HEK293 (cell line): Measurements from ENCODE around the gene EFCAB8.

Experiments used
- ATF2 ChIP-seq: fragments of 450-650 bp; formaldehyde crosslinking; IDR thresholded peaks from 2 replicates; pipeline ENCODE4 v1.5.1; 2016; ENCODE audit warnings: missing biosample characterization, missing genetic modification characterization, low read depth
- CTCF ChIP-seq: fragments of 450-650 bp; formaldehyde crosslinking; IDR thresholded peaks from 2 replicates; pipeline ENCODE4 v1.5.1; 2016; ENCODE audit warnings: missing biosample characterization, missing genetic modification characterization
- GLIS2 ChIP-seq: fragments of 450-650 bp; formaldehyde crosslinking; IDR thresholded peaks from 2 replicates; pipeline ENCODE4 v1.5.1; 2016; ENCODE audit warnings: missing biosample characterization, missing genetic modification characterization
- IKZF3 ChIP-seq: fragments of 450-650 bp; IDR thresholded peaks from 2 replicates; pipeline ENCODE4 v1.5.0; 2018; ENCODE audit warnings: missing biosample characterization, mild to moderate bottlenecking, missing genetic modification characterization, moderate library complexity
- PBX3 ChIP-seq: sonication (generic); formaldehyde crosslinking; IDR thresholded peaks from 2 replicates; pipeline ENCODE4 v1.8.1; 2022; ENCODE audit warnings: mild to moderate bottlenecking, moderate library complexity, missing genetic modification reagents
- REST ChIP-seq: fragments of 450-650 bp; formaldehyde crosslinking; IDR thresholded peaks from 2 replicates; pipeline ENCODE4 v1.5.1; 2016; ENCODE audit warnings: missing biosample characterization, missing genetic modification characterization
- SALL2 ChIP-seq: fragments of 450-650 bp; formaldehyde crosslinking; IDR thresholded peaks from 2 replicates; pipeline ENCODE4 v1.5.0; 2017; ENCODE audit warnings: missing biosample characterization, mild to moderate bottlenecking, missing genetic modification characterization, borderline replicate concordance
- TCF7L2 ChIP-seq: IDR thresholded peaks from 2 replicates; pipeline ENCODE4 v1.6.1; 2011; ENCODE audit warnings: low read depth, mild to moderate bottlenecking, inconsistent platforms, low read length, moderate library complexity, borderline replicate concordance
- ZBTB48 ChIP-seq: fragments of 450-650 bp; formaldehyde crosslinking; IDR thresholded peaks from 2 replicates; pipeline ENCODE4 v1.5.1; 2016; ENCODE audit warnings: missing biosample characterization, missing genetic modification characterization
- ZBTB7A ChIP-seq: fragments of 450-650 bp; formaldehyde crosslinking; IDR thresholded peaks from 2 replicates; pipeline ENCODE4 v1.5.1; 2016; ENCODE audit warnings: low read depth, missing biosample characterization, missing genetic modification characterization
- ZNF311 ChIP-seq: fragments of 450-650 bp; formaldehyde crosslinking; IDR thresholded peaks from 2 replicates; pipeline ENCODE4 v1.5.1; 2017; ENCODE audit warnings: missing biosample characterization, missing genetic modification characterization, borderline replicate concordance
- ZNF350 ChIP-seq: fragments of 450-650 bp; formaldehyde crosslinking; IDR thresholded peaks from 2 replicates; pipeline ENCODE4 v1.5.0; 2017; ENCODE audit warnings: missing biosample characterization, mild to moderate bottlenecking, missing genetic modification characterization
- ZNF76 ChIP-seq: fragments of 450-650 bp; formaldehyde crosslinking; IDR thresholded peaks from 2 replicates; pipeline ENCODE4; 2016; ENCODE audit warnings: low read depth, missing biosample characterization, missing genetic modification characterization, borderline replicate concordance

GRCh38 chr20:32971703-32972161, 113.0 kb downstream of the EFCAB8 start:
- no peak for TF ChIP-seq ATF2
- TF ChIP-seq TCF7L2, result no peak
- TF ChIP-seq CTCF (tag by site-specific recombination), result no peak
- no peak for TF ChIP-seq SALL2
- no peak for TF ChIP-seq GLIS2 (tag by site-specific recombination)
- no peak for TF ChIP-seq ZNF350
- no peak for TF ChIP-seq PBX3 (CRISPR knock-in tag)
- TF ChIP-seq ZNF76 (tag by site-specific recombination), result no peak
- no peak for TF ChIP-seq REST (tag by site-specific recombination)
- TF ChIP-seq IKZF3 (tag by site-specific recombination), result no peak
- TF ChIP-seq ZBTB48 (tag by site-specific recombination), result no peak
- no peak for TF ChIP-seq ZNF311 (tag by site-specific recombination)
- no peak for TF ChIP-seq ZBTB7A (tag by site-specific recombination)
